Measurements from ENCODE around the gene URGCP. TPM values are rescaled to one million over a fixed set of nuclear protein-coding genes. Genes with fewer than 3 reads are reported as not detected.

Gene URGCP
- total and polyA plus RNA-seq, 2 of the 4 experiments (the other 2 are of a cell fraction): 22.0 to 25.5 TPM

DNA sequence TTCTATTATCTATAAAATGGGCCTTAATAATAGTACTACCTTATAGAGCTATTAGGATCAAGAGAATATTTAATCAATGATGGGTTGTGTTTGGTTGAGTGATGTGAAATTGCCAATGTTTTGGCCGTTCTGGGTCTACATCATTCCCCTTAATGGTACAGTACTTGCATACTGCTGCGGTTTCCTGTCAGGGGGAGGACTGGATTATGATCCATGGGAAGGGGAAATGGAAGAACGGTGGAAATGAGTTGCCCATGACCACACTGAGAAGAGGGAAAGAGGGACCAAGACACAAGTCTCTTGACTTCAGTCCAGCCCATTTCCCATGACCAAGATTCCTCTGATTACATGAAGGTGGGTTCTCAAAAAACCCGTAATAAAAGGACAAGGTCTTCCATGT lies 36.1 kb downstream of the URGCP start:
- Histone ChIP-seq H3K4me1 (ENCODE audit: control insufficient read depth, insufficient read depth, low read length) (peaks cover 25% of the 10 kb centered on the region), H2BK20ac (ENCODE audit: low read depth, low read length) (peak overlapping the region; percentile 100), H3K23ac (ENCODE audit: low read depth, low read length) (peak overlapping the region; percentile 99; the same call in 1 of the 2 replicates), H2AFZ (replicated peaks; ENCODE audit: low read length, poor library complexity) (peak overlapping the region; percentile 18), H3K27ac (ENCODE audit: insufficient read depth, low read length) (peak overlapping the region; percentile 97), H4K91ac (ENCODE audit: insufficient read depth, low read depth, low read length) (peak overlapping the region; percentile 98), H2AK9ac (replicated peaks; ENCODE audit: low read depth, low read length, poor library complexity) (peak overlapping the region; percentile 92), H3K36me3 (ENCODE audit: control insufficient read depth, insufficient read depth, low read length) (peaks cover 14% of the 10 kb centered on the region), H3K18ac (ENCODE audit: low read depth, low read length) (peak overlapping the region; percentile 100), H3K79me1 (ENCODE audit: low read depth in 1 of 2, low read length in 2 of 2) (peaks cover 25 to 64% of the 10 kb centered on the region in 2 experiments), H2BK120ac (ENCODE audit: low read depth, low read length) (peak overlapping the region; percentile 99), H2BK15ac (ENCODE audit: low read depth, low read length) (peak overlapping the region; percentile 100), H3K56ac (ENCODE audit: extremely low read depth, insufficient read depth, low read length) (peak overlapping the region; percentile 91), H3K4me3 (ENCODE audit: insufficient read depth, low read depth, low read length) (no peak overlapping the region), H3K4me2 (ENCODE audit: low read depth, low read length) (peak overlapping the region; percentile 76; the same call in 1 of the 2 replicates), H3K14ac (replicated peaks; ENCODE audit: low read depth, low read length) (peak overlapping the region; percentile 100), H2AK5ac (ENCODE audit: low read depth, low read length) (peak overlapping the region; percentile 100), H4K20me1 (ENCODE audit: insufficient read depth, low read length) (no peaks in the 10 kb centered on the region), H3K9me1 (ENCODE audit: insufficient read depth, low read length) (peaks cover 38% of the 10 kb centered on the region), H3K9me3 (ENCODE audit: control insufficient read depth, insufficient read depth, low read length) (no peaks in the 10 kb centered on the region), H2BK5ac (ENCODE audit: low read depth, low read length, poor library complexity, severe bottlenecking) (peak overlapping the region; percentile 93), H4K8ac (ENCODE audit: low read depth in 2 of 2, low read length in 2 of 2) (peak overlapping the region; percentile 86 to 91; a peak in 3 of 4 replicates), H4K5ac (ENCODE audit: low read depth, low read length) (peak overlapping the region; percentile 99), H3K27me3 (ENCODE audit: control insufficient read depth, insufficient read depth, low read length) (no peaks in the 10 kb centered on the region), H3K9ac (ENCODE audit: low read depth, low read length) (no peak overlapping the region), H3K4ac (ENCODE audit: low read depth, low read length) (peak overlapping the region; percentile 100)
- BruUV-seq (replicated peaks): no TSS peak
- dilution Hi-C loops (cut with HindIII; ENCODE audit: low sequenced_read_pairs, unreplicated experiment): no loop called here
- CTCF ChIA-PET: no interaction called here
- POLR2A ChIA-PET (ENCODE audit: unreplicated experiment): no interaction called here
- in situ Hi-C loops (cut with MboI; ENCODE audit: low sequenced_read_pairs): no loop called here
- intact Hi-C loops (cut with micrococcal nuclease): loop anchor here (5.0 kb wide), 1 partner anchor 82 kb away; no protein-coding TSS in a partner anchor
- DNase-seq: no peak
- TF ChIP-seq, protein P1, sequence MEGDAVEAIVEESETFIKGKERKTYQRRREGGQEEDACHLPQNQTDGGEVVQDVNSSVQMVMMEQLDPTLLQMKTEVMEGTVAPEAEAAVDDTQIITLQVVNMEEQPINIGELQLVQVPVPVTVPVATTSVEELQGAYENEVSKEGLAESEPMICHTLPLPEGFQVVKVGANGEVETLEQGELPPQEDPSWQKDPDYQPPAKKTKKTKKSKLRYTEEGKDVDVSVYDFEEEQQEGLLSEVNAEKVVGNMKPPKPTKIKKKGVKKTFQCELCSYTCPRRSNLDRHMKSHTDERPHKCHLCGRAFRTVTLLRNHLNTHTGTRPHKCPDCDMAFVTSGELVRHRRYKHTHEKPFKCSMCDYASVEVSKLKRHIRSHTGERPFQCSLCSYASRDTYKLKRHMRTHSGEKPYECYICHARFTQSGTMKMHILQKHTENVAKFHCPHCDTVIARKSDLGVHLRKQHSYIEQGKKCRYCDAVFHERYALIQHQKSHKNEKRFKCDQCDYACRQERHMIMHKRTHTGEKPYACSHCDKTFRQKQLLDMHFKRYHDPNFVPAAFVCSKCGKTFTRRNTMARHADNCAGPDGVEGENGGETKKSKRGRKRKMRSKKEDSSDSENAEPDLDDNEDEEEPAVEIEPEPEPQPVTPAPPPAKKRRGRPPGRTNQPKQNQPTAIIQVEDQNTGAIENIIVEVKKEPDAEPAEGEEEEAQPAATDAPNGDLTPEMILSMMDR (conservative IDR thresholded peaks at IDR 0.05; ENCODE audit: low read depth, low read length): no peak
- TF ChIP-seq SMC3 (IDR thresholded peaks at IDR 0.05; ENCODE audit: low read depth, low read length) (no peak), MAZ (IDR thresholded peaks at IDR 0.05; ENCODE audit: borderline replicate concordance, low read depth, low read length) (no peak), RCOR1 (IDR thresholded peaks at IDR 0.05; ENCODE audit: insufficient replicate concordance, low read length) (no peak), CEBPB (IDR thresholded peaks at IDR 0.05; ENCODE audit: low read depth, low read length) (no peak), MXI1 (IDR thresholded peaks at IDR 0.05; ENCODE audit: borderline replicate concordance, low read depth, low read length) (no peak), RFX5 (IDR thresholded peaks at IDR 0.05; ENCODE audit: low read depth, low read length) (no peak)
- ATAC-seq (ENCODE audit: low read depth): no peak
- no CpG with 5 or more reads among the region's 4 CpGs for WGBS, 2 experiments (ENCODE audit: extremely low coverage in 2 of 2, insufficient read length in 1 of 2)
